IMR-90 (cell line): ENCODE measurements around the gene RPS6KA5. TPM values are rescaled to one million over a fixed set of nuclear protein-coding genes. Genes with fewer than 3 reads are reported as not detected.

Experiments
- ATAC-seq: fragments of 200-7000 bp; cut with Tn5 transposase; 2 replicates; pipeline ENCODE4 v1.9.1; 2020; ENCODE audit warnings: low read depth, mild to moderate bottlenecking, moderate library complexity
- BruUV-seq: library from RNA; stranded (reverse); fragments of 400-500 nt; replicated peaks from 2 replicates; lab custom pipeline; 2021; lab: Mats Ljungman, UMichigan
- CTCF ChIA-PET: fragments of 300-600 bp; formaldehyde crosslinking; extraction: SDS; loops from one replicate; lab custom pipeline; 2021; ENCODE audit warnings: antibody characterized with exemption; lab: Yijun Ruan, JAX
- POLR2A ChIA-PET: fragments of 300-600 bp; sonication (Branson Sonifier 250); formaldehyde crosslinking; loops from one replicate; lab custom pipeline; 2022; ENCODE audit warnings: antibody characterized with exemption; ENCODE audit not compliant: unreplicated experiment; lab: Charles Lee
- DNase-seq: peaks from one replicate; pipeline ENCODE4 v3.0.0; 2013
- H2AFZ ChIP-seq: replicated peaks from 2 replicates; pipeline ENCODE3; 2013; ENCODE audit warnings: low read length, mild to moderate bottlenecking; ENCODE audit not compliant: poor library complexity
- H2AK5ac ChIP-seq: 2 replicates; pipeline ENCODE4 v1.6.1; 2013; ENCODE audit warnings: low read depth, low read length, inconsistent platforms
- H2AK9ac ChIP-seq: replicated peaks from 2 replicates; pipeline ENCODE3; 2013; ENCODE audit warnings: mild to moderate bottlenecking, low read depth, low read length, moderate library complexity; ENCODE audit not compliant: poor library complexity
- H2BK120ac ChIP-seq: 2 replicates; pipeline ENCODE4 v1.6.1; 2013; ENCODE audit warnings: low read depth, low read length, inconsistent platforms
- H2BK15ac ChIP-seq: 3 replicates; pipeline ENCODE4 v1.6.1; 2013; ENCODE audit warnings: low read depth, low read length, inconsistent platforms
- H2BK20ac ChIP-seq: 2 replicates; pipeline ENCODE4 v1.6.1; 2013; ENCODE audit warnings: low read depth, mild to moderate bottlenecking, inconsistent platforms, low read length, moderate library complexity
- H2BK5ac ChIP-seq: 2 replicates; pipeline ENCODE4 v1.6.1; 2013; ENCODE audit warnings: mild to moderate bottlenecking, low read depth, low read length, inconsistent platforms; ENCODE audit not compliant: poor library complexity, severe bottlenecking
- H3K14ac ChIP-seq: replicated peaks from 2 replicates; pipeline ENCODE4 v1.6.1; 2013; ENCODE audit warnings: low read depth, low read length, inconsistent platforms
- H3K18ac ChIP-seq: 2 replicates; pipeline ENCODE4 v1.6.1; 2013; ENCODE audit warnings: low read depth, low read length, control low read depth
- H3K23ac ChIP-seq: 2 replicates; pipeline ENCODE4 v1.6.1; 2013; ENCODE audit warnings: low read depth, low read length, inconsistent platforms
- H3K27ac ChIP-seq: 2 replicates; pipeline ENCODE4 v1.5.1; 2013; ENCODE audit warnings: mild to moderate bottlenecking, control low read depth, low read length; ENCODE audit not compliant: insufficient read depth
- H3K27me3 ChIP-seq: 2 replicates; pipeline ENCODE4 v1.6.1; 2013; ENCODE audit warnings: low read length; ENCODE audit not compliant: control insufficient read depth, insufficient read depth
- H3K36me3 ChIP-seq: 2 replicates; pipeline ENCODE4 v1.6.1; 2013; ENCODE audit warnings: low read length, mixed read lengths; ENCODE audit not compliant: control insufficient read depth, insufficient read depth
- H3K4ac ChIP-seq: 2 replicates; pipeline ENCODE4 v1.6.1; 2013; ENCODE audit warnings: low read depth, low read length, inconsistent platforms
- H3K4me1 ChIP-seq: 2 replicates; pipeline ENCODE4 v1.6.1; 2013; ENCODE audit warnings: low read length, mixed read lengths; ENCODE audit not compliant: control insufficient read depth, insufficient read depth
- H3K4me2 ChIP-seq: 2 replicates; pipeline ENCODE4 v1.6.1; 2013; ENCODE audit warnings: low read depth, mild to moderate bottlenecking, control low read depth, low read length, moderate library complexity
- H3K4me3 ChIP-seq: 2 replicates; pipeline ENCODE4 v1.5.1; 2013; ENCODE audit warnings: low read depth, mild to moderate bottlenecking, control low read depth, low read length, moderate library complexity; ENCODE audit not compliant: insufficient read depth
- H3K56ac ChIP-seq: 2 replicates; pipeline ENCODE4 v1.6.1; 2013; ENCODE audit warnings: low read length, inconsistent platforms; ENCODE audit not compliant: insufficient read depth; ENCODE audit errors: extremely low read depth
- H3K79me1 ChIP-seq, 2 experiments: 2 replicates each; pipeline ENCODE4 v1.6.1; 2013; ENCODE audit warnings: low read length in 2 of 2, inconsistent platforms in 1 of 2, low read depth in 1 of 2
- H3K9ac ChIP-seq: 2 replicates; pipeline ENCODE4 v1.6.1; 2013; ENCODE audit warnings: low read depth, low read length, control low read depth
- H3K9me1 ChIP-seq: 2 replicates; pipeline ENCODE4 v1.6.1; 2013; ENCODE audit warnings: low read length, inconsistent platforms; ENCODE audit not compliant: insufficient read depth
- H3K9me3 ChIP-seq: 2 replicates; pipeline ENCODE4 v1.6.1; 2013; ENCODE audit warnings: low read length; ENCODE audit not compliant: control insufficient read depth, insufficient read depth
- H4K20me1 ChIP-seq: 2 replicates; pipeline ENCODE4 v1.6.1; 2013; ENCODE audit warnings: low read length, inconsistent platforms; ENCODE audit not compliant: insufficient read depth
- H4K5ac ChIP-seq: 2 replicates; pipeline ENCODE4 v1.6.1; 2013; ENCODE audit warnings: mild to moderate bottlenecking, low read depth, low read length, control low read depth
- H4K8ac ChIP-seq, 2 experiments: 2 replicates each; pipeline ENCODE4 v1.6.1; 2013; ENCODE audit warnings: low read depth in 2 of 2, low read length in 2 of 2, control low read depth in 1 of 2, inconsistent platforms in 1 of 2
- H4K91ac ChIP-seq: 2 replicates; pipeline ENCODE4 v1.6.1; 2013; ENCODE audit warnings: low read depth, low read length, inconsistent platforms; ENCODE audit not compliant: insufficient read depth
- BHLHE40 ChIP-seq: fragments of 150-350 bp; IDR thresholded peaks from 2 replicates; pipeline ENCODE4 v1.6.1; 2016; ENCODE audit warnings: mild to moderate bottlenecking, low read depth, low read length
- CEBPB ChIP-seq: IDR thresholded peaks from 2 replicates; pipeline ENCODE4 v1.6.1; 2012; ENCODE audit warnings: low read depth, low read length, improper control_type of control experiment
- CHD1 ChIP-seq: IDR thresholded peaks from 2 replicates; pipeline ENCODE4 v1.6.1; 2012; ENCODE audit warnings: low read depth, low read length, improper control_type of control experiment
- FOS ChIP-seq: fragments of 150-350 bp; IDR thresholded peaks from 2 replicates; pipeline ENCODE4 v1.6.1; 2016; ENCODE audit warnings: low read depth, low read length
- MAFK ChIP-seq: IDR thresholded peaks from 2 replicates; pipeline ENCODE4 v1.6.1; 2012; ENCODE audit warnings: low read depth, low read length, improper control_type of control experiment
- MAZ ChIP-seq: IDR thresholded peaks from 2 replicates; pipeline ENCODE4 v1.6.1; 2012; ENCODE audit warnings: low read depth, mild to moderate bottlenecking, low read length, improper control_type of control experiment, moderate library complexity, borderline replicate concordance
- MXI1 ChIP-seq: IDR thresholded peaks from 2 replicates; pipeline ENCODE4 v1.6.1; 2012; ENCODE audit warnings: low read depth, mild to moderate bottlenecking, low read length, moderate library complexity, borderline replicate concordance
- NFE2L2 ChIP-seq: fragments of 150-350 bp; IDR thresholded peaks from 2 replicates; pipeline ENCODE4 v1.6.1; 2016; ENCODE audit warnings: low read depth, mild to moderate bottlenecking, low read length
- POLR2A ChIP-seq: IDR thresholded peaks from 2 replicates; pipeline ENCODE4 v1.6.1; 2012; ENCODE audit warnings: mild to moderate bottlenecking, low read depth, low read length
- RAD21 ChIP-seq: IDR thresholded peaks from 2 replicates; pipeline ENCODE4 v1.6.1; 2012; ENCODE audit warnings: low read length, improper control_type of control experiment
- RCOR1 ChIP-seq: IDR thresholded peaks from 2 replicates; pipeline ENCODE4 v1.6.1; 2012; ENCODE audit warnings: mild to moderate bottlenecking, low read length, improper control_type of control experiment; ENCODE audit not compliant: insufficient replicate concordance
- RFX5 ChIP-seq: IDR thresholded peaks from 2 replicates; pipeline ENCODE4 v1.8.0; 2012; ENCODE audit warnings: low read depth, mild to moderate bottlenecking, low read length, moderate library complexity
- SMC3 ChIP-seq: fragments of 150-350 bp; IDR thresholded peaks from 2 replicates; pipeline ENCODE4 v1.6.1; 2016; ENCODE audit warnings: low read depth, mild to moderate bottlenecking, antibody characterized with exemption, low read length, moderate library complexity
- WGBS, 2 experiments: methylation state at CpG; one replicate each; pipeline versions ENCODE4 v1.1.5 to v1.1.7; 2013; ENCODE audit warnings: missing lambda C conversion rate in 2 of 2; ENCODE audit not compliant: insufficient read length in 1 of 2; ENCODE audit errors: extremely low coverage in 2 of 2; 5-methylcytosine and 5-hydroxymethylcytosine counted together
- dilution Hi-C: fragments of 300-500 bp; cut with HindIII; formaldehyde crosslinking; loops from one replicate; pipeline ENCODE4 v1.14.3; 2018; ENCODE audit warnings: low sequenced_read_pairs; ENCODE audit not compliant: unreplicated experiment
- in situ Hi-C: fragments of 300-500 bp; cut with MboI; formaldehyde crosslinking; loops from 3 replicates; pipeline ENCODE4 v1.14.3; 2019; ENCODE audit warnings: low sequenced_read_pairs, inconsistent platforms, mixed read lengths
- intact Hi-C: fragments of 100-400 bp; cut with micrococcal nuclease; formaldehyde crosslinking; loops from 2 replicates; pipeline ENCODE4 v1.10.0; 2022
- polyA plus RNA-seq, 3 experiments: library from polyadenylated mRNA; depleted of rRNA; stranded (reverse); fragments of >200 nt; gene quantifications; 2 replicates each; pipeline ENCODE4 v1.2.3, GENCODE V29; 2012; ENCODE audit warnings: low replicate concordance in 1 of 3
- total RNA-seq: library from RNA; depleted of rRNA; stranded (reverse); fragments of >200 nt; gene quantifications from 2 replicates; pipeline ENCODE4 v1.2.3, GENCODE V29; 2012
- TF ChIP-seq, protein P1 (sequence below): conservative IDR thresholded peaks from 2 replicates; pipeline ENCODE4 v1.5.1; 2012; ENCODE audit warnings: mild to moderate bottlenecking, low read depth, low read length, improper control_type of control experiment
- TF ChIP-seq, protein P2 (sequence below): fragments of 150-350 bp; IDR thresholded peaks from 2 replicates; pipeline ENCODE4 v1.6.1; 2016; ENCODE audit warnings: low read depth, mild to moderate bottlenecking, low read length, moderate library complexity, borderline replicate concordance
- TF ChIP-seq, protein P3 (sequence below): fragments of 150-350 bp; IDR thresholded peaks from 2 replicates; pipeline ENCODE4 v1.6.1; 2017; ENCODE audit warnings: mild to moderate bottlenecking, antibody characterized with exemption, low read length, low read depth

Gene RPS6KA5
- total and polyA plus RNA-seq, 2 of the 4 experiments (the other 2 are of a cell fraction) = 0.36 TPM

DNA sequence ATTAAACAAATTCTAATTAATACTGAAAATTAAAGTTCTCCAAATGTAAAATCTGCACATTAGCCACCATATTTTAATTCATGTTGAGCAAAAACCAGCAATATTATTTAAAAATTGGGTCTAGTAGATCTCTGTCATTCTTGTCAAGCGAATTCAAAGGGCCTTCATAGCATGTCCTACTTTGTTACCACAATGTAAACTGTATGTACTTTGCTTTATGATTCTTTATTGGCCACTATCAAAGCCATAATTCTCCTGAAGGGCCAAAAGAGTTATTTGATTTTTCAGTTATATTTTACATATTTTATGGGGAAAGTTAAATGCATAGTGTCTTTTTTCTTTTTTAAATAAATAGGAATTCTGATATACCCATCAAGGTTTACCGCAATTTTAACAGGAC, 117.9 kb downstream of the RPS6KA5 start:
- H2BK5ac ChIP-seq = no peak overlapping the region
- no peaks in the 10 kb centered on the region for H3K9me1 ChIP-seq
- H2BK120ac ChIP-seq = no peak overlapping the region
- no peak overlapping the region for H3K23ac ChIP-seq
- no peak overlapping the region for H2AFZ ChIP-seq
- H3K4me3 ChIP-seq = no peak overlapping the region
- ATAC-seq = no peak
- H4K91ac ChIP-seq = no peak overlapping the region
- H4K8ac ChIP-seq = no peak overlapping the region
- no peaks in the 10 kb centered on the region for H3K36me3 ChIP-seq
- H3K9ac ChIP-seq = no peak overlapping the region
- H3K18ac ChIP-seq = no peak overlapping the region
- no peak overlapping the region for H3K27ac ChIP-seq
- H3K79me1 ChIP-seq = no peaks in the 10 kb centered on the region
- H3K27me3 ChIP-seq = no peaks in the 10 kb centered on the region
- H2AK9ac ChIP-seq = no peak overlapping the region
- H3K4me1 ChIP-seq = no peaks in the 10 kb centered on the region
- no peak overlapping the region for H3K4me2 ChIP-seq
- no peak overlapping the region for H4K5ac ChIP-seq
- peaks cover 3% of the 10 kb centered on the region; the same call in 1 of the 2 replicates for H3K9me3 ChIP-seq
- H3K14ac ChIP-seq = no peak overlapping the region
- no peak overlapping the region for H2BK15ac ChIP-seq
- no peaks in the 10 kb centered on the region for H4K20me1 ChIP-seq
- intact Hi-C loops (no loop called here), dilution Hi-C loops (no loop called here), in situ Hi-C loops (no loop called here)
- whole genome bisulfite sequencing, 2 experiments = no CpG with 5 or more reads among the region's 2 CpGs
- CTCF ChIA-PET = interaction anchor here (0.6 kb wide), 1 partner anchor 118 kb away, joined by 5 read pairs; no protein-coding TSS in a partner anchor
- H2BK20ac ChIP-seq = no peak overlapping the region
- DNase-seq = no peak
- no TSS peak for BruUV-seq
- TF ChIP-seq, protein P1, sequence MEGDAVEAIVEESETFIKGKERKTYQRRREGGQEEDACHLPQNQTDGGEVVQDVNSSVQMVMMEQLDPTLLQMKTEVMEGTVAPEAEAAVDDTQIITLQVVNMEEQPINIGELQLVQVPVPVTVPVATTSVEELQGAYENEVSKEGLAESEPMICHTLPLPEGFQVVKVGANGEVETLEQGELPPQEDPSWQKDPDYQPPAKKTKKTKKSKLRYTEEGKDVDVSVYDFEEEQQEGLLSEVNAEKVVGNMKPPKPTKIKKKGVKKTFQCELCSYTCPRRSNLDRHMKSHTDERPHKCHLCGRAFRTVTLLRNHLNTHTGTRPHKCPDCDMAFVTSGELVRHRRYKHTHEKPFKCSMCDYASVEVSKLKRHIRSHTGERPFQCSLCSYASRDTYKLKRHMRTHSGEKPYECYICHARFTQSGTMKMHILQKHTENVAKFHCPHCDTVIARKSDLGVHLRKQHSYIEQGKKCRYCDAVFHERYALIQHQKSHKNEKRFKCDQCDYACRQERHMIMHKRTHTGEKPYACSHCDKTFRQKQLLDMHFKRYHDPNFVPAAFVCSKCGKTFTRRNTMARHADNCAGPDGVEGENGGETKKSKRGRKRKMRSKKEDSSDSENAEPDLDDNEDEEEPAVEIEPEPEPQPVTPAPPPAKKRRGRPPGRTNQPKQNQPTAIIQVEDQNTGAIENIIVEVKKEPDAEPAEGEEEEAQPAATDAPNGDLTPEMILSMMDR = no peak
- TF ChIP-seq RCOR1 (no peak), SMC3 (no peak), NFE2L2 (no peak), RFX5 (no peak), CEBPB (no peak), BHLHE40 (no peak), POLR2A (no peak), MAZ (no peak), RAD21 (no peak), MXI1 (no peak), MAFK (no peak), FOS (no peak), CHD1 (no peak)
- TF ChIP-seq, protein P2, sequence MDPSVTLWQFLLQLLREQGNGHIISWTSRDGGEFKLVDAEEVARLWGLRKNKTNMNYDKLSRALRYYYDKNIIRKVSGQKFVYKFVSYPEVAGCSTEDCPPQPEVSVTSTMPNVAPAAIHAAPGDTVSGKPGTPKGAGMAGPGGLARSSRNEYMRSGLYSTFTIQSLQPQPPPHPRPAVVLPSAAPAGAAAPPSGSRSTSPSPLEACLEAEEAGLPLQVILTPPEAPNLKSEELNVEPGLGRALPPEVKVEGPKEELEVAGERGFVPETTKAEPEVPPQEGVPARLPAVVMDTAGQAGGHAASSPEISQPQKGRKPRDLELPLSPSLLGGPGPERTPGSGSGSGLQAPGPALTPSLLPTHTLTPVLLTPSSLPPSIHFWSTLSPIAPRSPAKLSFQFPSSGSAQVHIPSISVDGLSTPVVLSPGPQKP = no peak
- TF ChIP-seq, protein P3, sequence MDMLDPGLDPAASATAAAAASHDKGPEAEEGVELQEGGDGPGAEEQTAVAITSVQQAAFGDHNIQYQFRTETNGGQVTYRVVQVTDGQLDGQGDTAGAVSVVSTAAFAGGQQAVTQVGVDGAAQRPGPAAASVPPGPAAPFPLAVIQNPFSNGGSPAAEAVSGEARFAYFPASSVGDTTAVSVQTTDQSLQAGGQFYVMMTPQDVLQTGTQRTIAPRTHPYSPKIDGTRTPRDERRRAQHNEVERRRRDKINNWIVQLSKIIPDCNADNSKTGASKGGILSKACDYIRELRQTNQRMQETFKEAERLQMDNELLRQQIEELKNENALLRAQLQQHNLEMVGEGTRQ = no peak
- no peak overlapping the region for H2AK5ac ChIP-seq
- POLR2A ChIA-PET = no interaction called here
- no peak overlapping the region for H3K4ac ChIP-seq
- H3K56ac ChIP-seq = no peak overlapping the region
